GM12878 (cell line): ENCODE measurements around the gene RASGEF1B.

Experiments
- BACH1 ChIP-seq: fragments of 450-650 bp; IDR thresholded peaks from 2 replicates; pipeline ENCODE4 v1.6.1; 2017; ENCODE audit warnings: mild to moderate bottlenecking, borderline replicate concordance
- CHD2 ChIP-seq: IDR thresholded peaks from 2 replicates; pipeline ENCODE4 v1.6.1; 2011; ENCODE audit warnings: low read depth, low read length, improper control_type of control experiment, borderline replicate concordance
- EP300 ChIP-seq, 2 experiments: fragments of 150-350 bp in 1 of 2; IDR thresholded peaks; 2 replicates each; pipeline ENCODE4 v1.6.1; 2011 to 2012; ENCODE audit warnings: low read depth in 2 of 2, low read length in 2 of 2, borderline replicate concordance in 1 of 2, improper control_type of control experiment in 1 of 2, inconsistent platforms in 1 of 2; ENCODE audit not compliant: control insufficient read depth in 1 of 2
- FOS ChIP-seq: IDR thresholded peaks from 3 replicates; pipeline ENCODE4 v1.6.1; 2011; ENCODE audit warnings: borderline replicate concordance; ENCODE audit not compliant: insufficient read length; ENCODE audit errors: extremely low read depth
- HCFC1 ChIP-seq: fragments of 150-350 bp; IDR thresholded peaks from 2 replicates; pipeline ENCODE4 v1.6.1; 2014; ENCODE audit warnings: low read length
- KLF5 ChIP-seq: fragments of 450-650 bp; IDR thresholded peaks from 2 replicates; pipeline ENCODE4 v1.6.1; 2014; ENCODE audit warnings: mild to moderate bottlenecking; ENCODE audit not compliant: partially characterized antibody
- NFYB ChIP-seq: IDR thresholded peaks from 2 replicates; pipeline ENCODE4 v1.6.1; 2011; ENCODE audit warnings: low read depth, mild to moderate bottlenecking, low read length, improper control_type of control experiment, moderate library complexity; ENCODE audit not compliant: insufficient read depth
- NR2C2 ChIP-seq: IDR thresholded peaks from 2 replicates; pipeline ENCODE4 v1.6.1; 2011; ENCODE audit warnings: borderline replicate concordance, low read depth; ENCODE audit not compliant: control insufficient read depth, insufficient read length
- PML ChIP-seq: IDR thresholded peaks from 2 replicates; pipeline ENCODE4 v1.6.1; 2012; ENCODE audit warnings: low read length, inconsistent platforms
- POLR2A ChIP-seq: IDR thresholded peaks from 2 replicates; pipeline ENCODE4 v1.6.1; 2011; ENCODE audit warnings: low read depth, mild to moderate bottlenecking, low read length
- TAF1 ChIP-seq: IDR thresholded peaks from 2 replicates; pipeline ENCODE4 v1.6.1; 2011; ENCODE audit warnings: mild to moderate bottlenecking, low read depth, low read length, borderline replicate concordance
- TCF12 ChIP-seq: IDR thresholded peaks from 2 replicates; pipeline ENCODE4 v1.6.1; 2011; ENCODE audit warnings: low read depth, mild to moderate bottlenecking, low read length
- TF ChIP-seq, protein P1 (sequence below): fragments of 450-650 bp; IDR thresholded peaks from 2 replicates; pipeline ENCODE4 v1.6.1; 2017; ENCODE audit warnings: mild to moderate bottlenecking, moderate library complexity
- TF ChIP-seq, protein P2 (sequence below), 3 experiments: IDR thresholded peaks in 2 of 3; conservative IDR thresholded peaks in 1 of 3; 2 replicates each; pipeline ENCODE4 v1.5.1; 2011; ENCODE audit warnings: low read depth in 3 of 3, low read length in 3 of 3, mild to moderate bottlenecking in 3 of 3, control low read depth in 2 of 3, moderate library complexity in 2 of 3, inconsistent platforms in 1 of 3, mixed read lengths in 1 of 3; ENCODE audit not compliant: control insufficient read depth in 2 of 3, insufficient read depth in 1 of 3; ENCODE audit errors: extremely low read depth in 1 of 3

- TF ChIP-seq BACH1 (no peak), KLF5 (no peak), CHD2 (no peak), TAF1 (no peak), POLR2A (no peak), TCF12 (no peak), HCFC1 (no peak), FOS (no peak), EP300 (IDR thresholded peaks at IDR 0.05; ENCODE audit: borderline replicate concordance in 1 of 2, control insufficient read depth in 1 of 2, low read depth in 2 of 2, low read length in 2 of 2) (no peak), NFYB (no peak), PML (no peak), NR2C2 (no peak)
- TF ChIP-seq, protein P1, sequence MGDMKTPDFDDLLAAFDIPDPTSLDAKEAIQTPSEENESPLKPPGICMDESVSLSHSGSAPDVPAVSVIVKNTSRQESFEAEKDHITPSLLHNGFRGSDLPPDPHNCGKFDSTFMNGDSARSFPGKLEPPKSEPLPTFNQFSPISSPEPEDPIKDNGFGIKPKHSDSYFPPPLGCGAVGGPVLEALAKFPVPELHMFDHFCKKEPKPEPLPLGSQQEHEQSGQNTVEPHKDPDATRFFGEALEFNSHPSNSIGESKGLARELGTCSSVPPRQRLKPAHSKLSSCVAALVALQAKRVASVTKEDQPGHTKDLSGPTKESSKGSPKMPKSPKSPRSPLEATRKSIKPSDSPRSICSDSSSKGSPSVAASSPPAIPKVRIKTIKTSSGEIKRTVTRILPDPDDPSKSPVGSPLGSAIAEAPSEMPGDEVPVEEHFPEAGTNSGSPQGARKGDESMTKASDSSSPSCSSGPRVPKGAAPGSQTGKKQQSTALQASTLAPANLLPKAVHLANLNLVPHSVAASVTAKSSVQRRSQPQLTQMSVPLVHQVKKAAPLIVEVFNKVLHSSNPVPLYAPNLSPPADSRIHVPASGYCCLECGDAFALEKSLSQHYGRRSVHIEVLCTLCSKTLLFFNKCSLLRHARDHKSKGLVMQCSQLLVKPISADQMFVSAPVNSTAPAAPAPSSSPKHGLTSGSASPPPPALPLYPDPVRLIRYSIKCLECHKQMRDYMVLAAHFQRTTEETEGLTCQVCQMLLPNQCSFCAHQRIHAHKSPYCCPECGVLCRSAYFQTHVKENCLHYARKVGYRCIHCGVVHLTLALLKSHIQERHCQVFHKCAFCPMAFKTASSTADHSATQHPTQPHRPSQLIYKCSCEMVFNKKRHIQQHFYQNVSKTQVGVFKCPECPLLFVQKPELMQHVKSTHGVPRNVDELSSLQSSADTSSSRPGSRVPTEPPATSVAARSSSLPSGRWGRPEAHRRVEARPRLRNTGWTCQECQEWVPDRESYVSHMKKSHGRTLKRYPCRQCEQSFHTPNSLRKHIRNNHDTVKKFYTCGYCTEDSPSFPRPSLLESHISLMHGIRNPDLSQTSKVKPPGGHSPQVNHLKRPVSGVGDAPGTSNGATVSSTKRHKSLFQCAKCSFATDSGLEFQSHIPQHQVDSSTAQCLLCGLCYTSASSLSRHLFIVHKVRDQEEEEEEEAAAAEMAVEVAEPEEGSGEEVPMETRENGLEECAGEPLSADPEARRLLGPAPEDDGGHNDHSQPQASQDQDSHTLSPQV = no peak
- TF ChIP-seq, protein P2, sequence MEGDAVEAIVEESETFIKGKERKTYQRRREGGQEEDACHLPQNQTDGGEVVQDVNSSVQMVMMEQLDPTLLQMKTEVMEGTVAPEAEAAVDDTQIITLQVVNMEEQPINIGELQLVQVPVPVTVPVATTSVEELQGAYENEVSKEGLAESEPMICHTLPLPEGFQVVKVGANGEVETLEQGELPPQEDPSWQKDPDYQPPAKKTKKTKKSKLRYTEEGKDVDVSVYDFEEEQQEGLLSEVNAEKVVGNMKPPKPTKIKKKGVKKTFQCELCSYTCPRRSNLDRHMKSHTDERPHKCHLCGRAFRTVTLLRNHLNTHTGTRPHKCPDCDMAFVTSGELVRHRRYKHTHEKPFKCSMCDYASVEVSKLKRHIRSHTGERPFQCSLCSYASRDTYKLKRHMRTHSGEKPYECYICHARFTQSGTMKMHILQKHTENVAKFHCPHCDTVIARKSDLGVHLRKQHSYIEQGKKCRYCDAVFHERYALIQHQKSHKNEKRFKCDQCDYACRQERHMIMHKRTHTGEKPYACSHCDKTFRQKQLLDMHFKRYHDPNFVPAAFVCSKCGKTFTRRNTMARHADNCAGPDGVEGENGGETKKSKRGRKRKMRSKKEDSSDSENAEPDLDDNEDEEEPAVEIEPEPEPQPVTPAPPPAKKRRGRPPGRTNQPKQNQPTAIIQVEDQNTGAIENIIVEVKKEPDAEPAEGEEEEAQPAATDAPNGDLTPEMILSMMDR (IDR thresholded peaks at IDR 0.05 in 2 of 3, conservative IDR thresholded peaks at IDR 0.05 in 1 of 3; ENCODE audit: control insufficient read depth in 2 of 3, extremely low read depth in 1 of 3, insufficient read depth in 1 of 3, low read depth in 3 of 3, low read length in 3 of 3) = no peak
These were observed 11.5 kb downstream of the RASGEF1B start for GRCh38 chr4:81460191-81460701.
